SK-N-DZ (cell line): ENCODE data around the gene TOP3A.

Source experiments
- DNase-seq: peaks from one replicate; pipeline ENCODE4 v3.0.0-alpha.2; 2015; ENCODE audit warnings: low spot score

Gene TOP3A

DNA sequence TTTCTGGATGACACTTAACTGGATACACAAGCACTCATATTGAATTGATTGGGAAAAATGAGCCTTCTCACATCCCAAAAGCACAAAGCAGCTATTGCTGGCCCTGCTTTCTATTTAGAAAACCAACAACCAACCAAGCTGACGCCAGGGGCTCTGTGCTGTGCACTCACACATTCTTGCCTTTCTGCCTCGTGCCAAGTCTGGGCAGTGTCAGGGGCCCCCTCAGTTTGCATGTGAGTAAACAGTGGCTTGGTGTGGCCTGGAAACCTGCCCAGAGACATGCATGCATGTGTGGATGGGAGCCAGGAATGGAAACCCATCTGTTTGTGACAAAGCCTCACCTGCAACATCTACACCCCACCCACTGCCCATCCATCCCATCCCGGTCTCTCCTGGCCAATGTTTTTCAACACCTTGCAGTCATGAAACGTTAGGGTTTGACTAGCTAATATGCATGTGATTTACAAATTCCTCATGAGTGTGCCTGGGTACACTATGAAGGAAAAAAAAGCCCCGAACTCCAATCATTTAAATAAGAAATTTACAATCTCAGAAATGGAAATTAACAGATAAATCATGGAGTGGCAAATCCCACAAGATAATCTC lies 33.9 kb downstream of the TOP3A start:
- DNase-seq = no peak

DNA sequence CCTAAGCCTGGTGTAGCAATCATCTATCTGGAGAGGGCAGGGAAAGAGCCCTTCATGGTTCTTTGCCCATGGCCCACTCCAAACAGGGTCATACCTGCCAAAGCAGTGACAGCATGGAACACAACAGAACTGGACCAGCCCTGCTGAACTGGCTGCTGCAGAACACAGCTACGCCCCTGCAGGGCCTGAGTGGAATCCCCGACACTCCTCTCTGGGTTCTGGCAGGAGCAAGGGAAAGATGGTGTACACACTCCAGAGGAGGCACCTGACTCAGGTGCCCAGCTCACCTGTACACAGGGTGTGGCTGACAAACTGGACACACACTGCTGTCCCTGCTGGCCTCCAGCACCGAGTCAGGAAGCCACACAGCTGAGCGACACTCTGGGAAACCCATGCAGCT lies 34.5 kb downstream of the TOP3A start:
- DNase-seq = no peak

DNA sequence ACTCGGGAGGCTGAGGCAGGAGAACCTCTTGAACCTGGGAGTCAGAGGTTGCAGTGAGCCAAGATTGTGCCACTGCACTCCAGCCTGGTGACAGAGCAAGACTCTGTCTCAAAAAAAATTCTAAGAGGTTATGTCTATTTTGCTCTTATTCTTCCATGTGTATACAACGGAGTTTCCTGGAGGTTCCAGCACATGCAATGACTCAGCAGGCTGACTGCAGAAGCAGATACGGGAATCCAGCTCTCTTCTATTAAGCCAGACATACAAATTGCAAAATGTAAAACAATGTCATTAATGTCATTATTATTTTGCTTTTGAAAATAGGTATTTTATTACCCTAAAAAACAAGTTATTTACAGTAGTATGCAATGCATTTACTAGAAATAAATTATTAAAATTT lies 35.9 kb downstream of the TOP3A start:
- DNase-seq = no peak

DNA sequence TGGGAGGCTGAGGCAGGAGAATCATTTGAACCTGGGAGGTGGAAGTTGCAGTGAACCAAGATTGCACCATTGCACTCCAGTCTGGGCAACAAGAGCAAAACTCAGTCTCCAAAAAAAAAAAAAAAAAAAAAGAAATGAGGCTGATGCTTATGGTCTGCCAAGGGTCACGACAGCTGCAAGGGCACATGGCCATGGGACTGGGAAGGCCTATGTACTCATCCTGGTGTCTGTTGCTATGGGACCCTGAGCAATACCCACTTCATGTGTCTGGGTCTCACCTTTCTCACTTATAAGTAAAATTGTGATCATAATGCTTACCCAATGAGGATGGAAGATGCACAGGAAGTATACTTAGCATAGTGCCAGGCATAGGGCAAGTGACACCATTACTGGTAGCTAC lies 37.7 kb downstream of the TOP3A start:
- no peak for DNase-seq

DNA sequence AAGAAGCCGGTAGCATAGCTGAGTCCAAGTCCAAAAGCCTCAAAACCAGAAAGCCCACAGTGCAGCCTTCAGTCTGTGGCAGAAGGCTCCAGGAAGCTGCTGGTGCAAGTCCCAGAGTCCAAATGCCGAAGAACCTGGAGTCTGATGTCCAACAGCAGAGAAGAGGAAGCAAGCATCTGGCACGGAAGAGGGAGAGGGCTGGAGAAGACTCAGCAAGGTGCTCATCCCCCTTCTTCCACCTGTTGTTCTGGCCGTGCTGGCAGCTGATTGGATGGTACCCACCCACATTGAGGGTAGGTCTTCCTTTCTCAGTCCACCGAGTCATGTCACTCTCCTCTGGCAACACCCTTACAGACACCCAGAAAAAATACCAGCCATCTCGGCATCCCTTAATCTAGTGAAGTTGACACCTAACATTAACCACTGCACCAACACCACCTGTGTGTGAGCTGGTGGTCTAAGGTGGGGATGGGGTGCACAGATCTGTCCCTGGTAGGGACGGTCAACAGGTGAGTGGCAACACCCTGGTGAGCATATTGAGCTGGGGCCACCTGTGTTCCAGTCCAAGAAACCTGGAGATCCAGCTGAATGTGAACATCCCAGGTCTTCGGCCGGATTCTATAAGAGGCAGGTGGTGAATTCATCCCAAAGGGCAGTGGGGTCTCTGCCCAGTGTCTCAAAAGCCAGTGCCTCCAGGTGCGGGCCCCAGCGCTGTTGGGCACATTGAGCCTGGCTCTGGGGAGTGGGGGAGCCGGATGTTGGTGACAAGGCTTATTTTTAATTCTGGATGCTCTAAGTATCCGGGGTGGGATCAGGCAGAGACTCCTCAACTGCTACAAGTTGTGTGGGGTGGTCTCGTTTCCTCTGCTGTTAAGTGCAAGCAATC lies 44.5 kb downstream of the TOP3A start:
- DNase-seq = no peak

DNA sequence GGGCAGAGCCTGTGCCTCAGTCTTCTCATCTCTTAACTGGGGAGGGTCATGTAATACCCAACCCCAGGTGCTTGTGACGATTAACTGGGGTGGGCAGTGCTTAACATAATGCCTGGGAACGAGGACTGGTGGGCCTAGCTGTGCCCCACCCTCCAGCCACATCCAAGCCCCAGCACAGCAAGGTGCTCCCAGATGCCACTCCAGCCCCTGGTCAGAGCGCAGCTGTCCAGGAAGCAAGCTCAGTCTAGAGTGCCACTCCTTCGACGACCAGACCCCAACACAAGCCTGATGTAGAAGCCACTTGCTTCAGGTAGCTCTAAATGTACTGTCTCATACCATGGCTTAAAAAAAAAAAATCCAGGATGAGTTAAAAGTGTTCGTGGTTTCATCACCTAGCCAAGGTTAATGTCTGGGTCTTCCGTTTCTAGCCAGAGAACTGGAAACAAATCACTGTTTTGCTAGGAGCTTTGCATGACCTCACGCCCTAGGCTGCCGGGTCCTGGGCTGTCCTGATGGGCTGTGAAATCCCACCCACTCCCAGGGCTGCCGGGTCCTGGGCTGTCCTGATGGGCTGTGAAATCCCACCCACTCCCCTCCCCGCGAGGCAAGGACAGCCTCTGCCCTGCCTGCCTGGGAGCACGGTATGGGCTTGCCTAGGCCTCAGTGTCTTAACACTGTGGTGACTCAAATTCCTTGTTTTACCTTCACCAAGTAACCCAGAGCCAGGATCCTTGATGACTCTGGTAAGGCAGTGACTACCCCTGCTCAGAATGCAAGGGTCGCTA lies 46.7 kb downstream of the TOP3A start:
- DNase-seq = peak; percentile 53

DNA sequence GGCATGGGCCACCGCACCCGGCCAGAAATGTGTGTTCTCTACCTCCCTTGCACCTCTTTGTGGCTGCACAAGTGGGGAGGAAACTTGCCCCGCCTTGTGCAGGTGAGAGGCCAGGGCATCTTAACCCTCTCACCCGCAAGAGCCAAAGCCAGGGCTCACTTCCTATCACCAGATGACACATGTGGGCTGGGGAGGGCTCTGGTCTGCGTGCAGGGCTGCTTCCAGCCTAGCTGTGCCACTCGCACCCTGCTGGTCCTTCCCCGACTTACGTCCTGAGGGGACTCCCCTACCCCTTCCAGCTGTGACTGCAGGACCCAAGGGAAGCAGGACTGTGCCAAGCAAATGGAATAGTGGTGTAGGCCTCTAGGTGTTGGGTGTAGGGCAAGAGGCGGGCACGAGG lies 47.4 kb downstream of the TOP3A start:
- no peak for DNase-seq

DNA sequence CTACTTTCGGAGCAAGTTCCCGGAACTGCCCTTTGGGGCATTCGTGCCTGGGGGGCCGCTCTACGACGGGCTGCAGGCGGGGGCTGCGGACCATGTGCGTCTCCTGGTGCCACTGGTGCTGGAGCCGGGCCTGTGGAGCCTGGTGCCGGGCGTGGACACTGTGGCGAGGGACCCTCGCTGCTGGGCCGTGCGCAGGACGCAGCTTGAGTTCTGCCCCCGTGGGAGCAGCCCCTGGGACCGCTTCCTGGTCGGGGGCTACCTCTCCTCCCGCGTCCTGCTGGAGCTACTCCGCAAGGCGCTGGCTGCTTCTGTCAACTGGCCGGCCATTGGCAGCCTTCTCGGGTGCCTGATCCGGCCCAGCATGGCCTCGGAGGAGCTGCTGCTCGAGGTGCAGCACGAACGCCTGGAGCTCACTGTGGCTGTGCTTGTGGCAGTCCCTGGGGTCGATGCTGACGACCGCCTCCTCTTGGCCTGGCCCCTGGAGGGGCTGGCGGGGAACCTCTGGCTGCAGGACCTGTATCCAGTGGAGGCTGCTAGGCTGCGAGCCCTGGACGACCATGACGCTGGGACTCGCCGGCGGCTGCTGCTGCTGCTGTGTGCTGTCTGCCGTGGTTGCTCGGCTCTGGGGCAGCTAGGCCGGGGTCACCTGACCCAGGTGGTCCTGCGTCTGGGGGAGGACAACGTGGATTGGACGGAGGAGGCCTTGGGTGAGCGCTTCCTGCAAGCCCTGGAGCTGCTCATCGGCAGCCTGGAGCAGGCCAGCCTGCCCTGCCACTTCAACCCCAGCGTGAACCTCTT lies 50.7 kb downstream of the TOP3A start:
- DNase-seq = no peak

DNA sequence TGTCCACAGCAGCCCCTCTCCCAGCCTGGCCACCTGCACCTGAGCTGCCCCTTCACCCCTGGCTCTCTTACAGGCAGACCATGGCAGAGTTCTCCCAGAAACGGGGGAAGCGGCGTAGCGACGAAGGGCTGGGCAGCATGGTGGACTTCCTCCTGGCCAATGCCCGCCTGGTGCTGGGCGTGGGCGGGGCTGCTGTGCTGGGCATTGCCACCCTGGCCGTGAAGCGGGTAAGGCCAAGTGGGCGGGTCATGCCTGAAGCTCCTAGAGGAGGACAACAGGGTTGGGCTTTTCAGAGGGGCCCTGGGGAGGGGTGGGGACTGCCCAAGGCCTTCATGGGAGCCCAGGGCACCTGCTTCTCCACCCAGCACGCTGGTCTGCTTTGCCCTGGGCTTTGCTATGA lies 52.2 kb downstream of the TOP3A start:
- DNase-seq = no peak

DNA sequence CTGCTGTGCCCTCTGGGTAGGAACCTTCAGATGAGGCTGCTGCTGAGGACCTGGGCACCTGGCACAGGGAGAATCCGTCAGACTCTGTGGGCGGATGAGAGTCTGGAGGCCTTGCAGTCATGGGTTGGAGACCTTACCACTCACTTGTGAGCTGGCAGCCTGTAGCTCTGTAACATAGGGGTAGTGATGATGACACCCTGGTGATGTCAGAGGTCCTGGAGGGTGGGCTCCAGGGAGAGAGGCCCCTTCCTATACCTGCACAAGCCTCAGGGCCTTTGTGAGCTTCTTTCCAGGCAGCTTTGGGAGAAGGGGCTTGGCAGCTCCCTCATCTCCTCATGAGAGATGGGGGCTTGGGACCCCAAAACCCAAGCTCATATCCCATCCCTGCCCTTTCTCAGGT lies 52.7 kb downstream of the TOP3A start:
- no peak for DNase-seq

DNA sequence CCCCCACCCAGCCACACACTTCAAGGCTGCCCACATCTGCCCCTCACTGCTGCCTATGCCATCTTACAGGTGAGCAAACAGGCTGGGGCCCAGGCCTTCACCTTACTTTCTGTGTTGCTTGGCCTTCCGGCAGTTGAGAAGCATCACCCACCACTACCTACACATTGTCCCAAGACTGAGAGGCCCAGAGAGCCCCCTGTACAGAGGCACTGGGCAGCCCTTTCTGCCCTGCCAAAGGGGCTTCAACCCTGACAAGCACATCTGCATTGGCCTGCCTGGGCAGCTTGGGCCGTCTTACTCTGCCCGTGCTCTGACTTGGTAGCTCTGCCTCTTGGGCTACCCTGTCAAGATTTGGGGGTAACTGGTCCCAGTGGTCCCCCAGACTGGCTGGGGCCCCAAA lies 53.1 kb downstream of the TOP3A start:
- DNase-seq = no peak

DNA sequence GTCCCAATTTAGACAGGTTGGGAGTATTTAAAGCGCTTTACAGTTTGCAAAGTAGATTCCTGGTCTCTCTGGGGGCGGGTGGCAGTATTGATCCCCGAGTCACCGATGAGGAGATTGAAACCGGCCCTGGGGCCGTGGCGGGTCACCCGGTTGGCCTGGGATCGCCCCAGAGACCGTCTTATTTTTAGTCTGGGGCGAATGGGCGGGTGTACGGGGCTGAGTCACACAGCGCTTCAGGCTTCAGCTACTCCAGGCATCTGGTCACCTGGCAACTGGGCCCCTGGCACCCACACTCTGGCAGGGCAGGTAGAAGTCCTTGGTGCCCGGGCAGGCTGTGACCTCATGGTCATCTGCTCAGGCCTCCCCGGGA lies 53.7 kb downstream of the TOP3A start:
- no peak for DNase-seq

DNA sequence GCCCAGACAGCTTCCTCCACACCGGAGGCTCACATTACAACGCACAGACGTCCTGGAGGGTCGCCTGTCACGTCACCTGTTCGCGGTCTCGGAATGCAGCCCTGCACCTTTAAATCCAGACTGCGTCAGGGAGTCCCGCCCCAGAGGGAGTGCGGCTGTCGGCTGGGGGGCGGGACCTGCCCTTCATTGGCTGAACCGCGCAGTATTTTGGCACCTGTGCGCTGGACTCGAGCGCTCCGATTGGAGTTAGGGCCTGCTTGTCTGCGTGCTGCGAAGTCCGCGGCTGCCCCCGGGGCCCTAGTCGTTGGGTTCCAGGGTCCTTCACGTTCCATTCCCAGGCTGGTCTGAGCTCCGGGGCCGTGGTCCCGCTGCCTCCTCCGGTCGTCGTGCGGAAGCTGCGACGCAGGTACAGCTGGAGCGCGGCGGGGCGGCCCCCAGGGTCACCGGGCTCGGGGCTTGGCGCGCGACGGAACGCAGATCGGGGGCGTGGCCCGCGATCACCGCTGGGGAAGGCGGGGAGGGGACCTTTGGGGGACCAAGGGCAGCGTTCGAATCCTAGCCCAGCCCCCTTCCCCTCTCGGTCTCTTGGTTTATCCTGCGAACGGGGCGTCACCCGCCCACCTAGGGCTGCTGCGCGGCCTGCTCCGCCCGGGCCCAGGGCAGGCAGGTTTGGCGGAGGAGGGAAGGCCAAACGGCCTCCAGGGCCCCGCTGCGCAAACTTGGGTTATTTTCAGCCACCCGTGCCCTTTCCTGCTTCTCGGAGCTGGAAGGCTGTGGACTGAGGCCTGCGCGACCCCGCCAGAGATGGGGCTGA lies 54.3 kb downstream of the TOP3A start, which contains the start of gene MIEF2:
MIEF2 (plus strand) TSS at position 331 of the 814 bp plus-strand sequence. CDS start 2,059 bp downstream, outside the sequence.
- DNase-seq = peak; percentile 95

DNA sequence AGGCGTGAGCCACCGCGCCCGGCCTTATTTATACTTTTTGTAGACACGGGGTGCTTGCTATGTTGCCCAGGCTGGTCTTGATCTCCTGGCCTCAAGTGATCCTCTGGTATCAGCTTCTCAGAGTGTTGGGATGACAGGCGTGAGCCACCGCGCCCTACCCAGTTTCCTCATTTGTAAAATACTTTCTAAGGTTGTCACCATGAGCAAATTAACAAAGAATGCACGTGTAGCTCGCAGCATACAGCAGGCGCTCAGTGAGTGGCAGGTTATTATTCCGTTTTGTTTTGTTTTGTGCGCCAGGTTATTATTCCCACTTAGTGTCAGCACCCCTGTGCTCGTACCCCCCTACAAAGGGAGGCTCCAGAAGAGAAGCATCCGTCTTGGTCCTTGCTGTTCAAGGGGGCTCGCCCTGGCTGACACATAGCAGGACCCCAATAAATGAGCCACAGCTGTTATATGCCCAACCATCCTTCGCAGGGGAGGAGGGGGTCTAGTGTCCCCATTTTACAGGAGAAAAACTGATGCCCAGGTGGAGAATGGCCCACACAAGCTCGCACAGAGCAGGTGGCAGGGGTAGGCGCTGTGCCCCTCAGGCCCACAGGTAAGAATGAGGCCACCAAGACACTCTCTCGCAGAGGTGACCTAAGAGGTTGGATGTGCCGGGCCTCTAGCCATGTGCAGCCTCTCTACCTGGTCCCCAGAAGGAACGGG lies 55.0 kb downstream of the TOP3A start:
- DNase-seq = no peak

DNA sequence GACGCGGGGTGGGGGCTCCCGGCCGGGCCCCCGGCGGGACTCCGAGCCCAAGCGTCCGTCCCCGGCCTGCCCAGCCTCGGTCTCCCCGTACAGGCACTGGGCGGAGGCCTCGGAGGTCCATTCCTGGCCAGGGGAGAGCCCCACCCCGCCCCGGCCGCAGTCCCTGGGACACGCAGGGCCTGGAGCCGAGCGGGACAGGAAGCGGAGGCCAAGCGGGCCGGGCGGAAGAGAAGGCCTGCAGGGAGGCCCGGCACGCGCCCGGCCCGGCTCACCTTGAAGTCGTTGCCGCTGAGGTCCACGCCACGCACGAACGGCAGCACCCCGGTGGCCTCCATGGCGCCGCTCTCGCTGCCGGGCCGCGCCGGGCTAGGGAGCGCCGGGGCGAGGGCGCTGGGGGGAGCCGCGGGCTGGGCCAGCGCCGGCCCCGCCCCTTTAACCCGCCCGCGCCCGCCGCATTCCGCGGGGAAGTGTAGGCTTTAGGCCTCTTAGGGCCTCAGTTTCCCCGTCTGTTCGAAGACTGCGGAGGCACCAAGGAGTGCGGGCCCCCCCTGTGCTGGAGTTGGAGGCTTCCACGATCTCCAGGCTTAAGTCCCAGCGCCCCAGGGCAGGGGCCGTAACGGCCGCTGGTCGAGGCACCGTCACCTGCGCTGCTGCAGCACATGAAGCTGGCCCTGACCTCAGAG lies 56.3 kb downstream of the TOP3A start, which contains the start of gene FLII:
FLII (minus strand) TSS at position 383 of the 683 bp plus-strand sequence; CDS start at position 335, 48 bp downstream.
- no peak for DNase-seq

DNA sequence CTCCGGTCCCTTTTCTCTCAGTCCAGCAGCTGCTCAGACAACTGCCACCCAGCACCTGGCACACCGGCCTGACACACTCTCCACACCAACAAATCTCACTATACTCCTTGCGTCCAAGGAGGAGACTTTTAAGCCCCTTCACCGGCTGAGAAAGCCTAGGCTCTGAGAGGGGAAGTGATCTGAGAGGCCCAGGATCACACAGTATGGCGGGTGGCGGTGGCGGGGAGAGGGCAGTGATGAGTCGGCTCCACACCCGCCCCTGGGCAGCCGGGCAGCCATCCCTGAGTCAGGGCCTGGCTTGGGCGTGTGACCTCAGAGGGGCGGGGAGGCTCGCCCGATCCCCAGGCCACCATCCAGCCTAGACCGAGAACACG lies 56.8 kb downstream of the TOP3A start:
- peak; percentile 47 for DNase-seq

DNA sequence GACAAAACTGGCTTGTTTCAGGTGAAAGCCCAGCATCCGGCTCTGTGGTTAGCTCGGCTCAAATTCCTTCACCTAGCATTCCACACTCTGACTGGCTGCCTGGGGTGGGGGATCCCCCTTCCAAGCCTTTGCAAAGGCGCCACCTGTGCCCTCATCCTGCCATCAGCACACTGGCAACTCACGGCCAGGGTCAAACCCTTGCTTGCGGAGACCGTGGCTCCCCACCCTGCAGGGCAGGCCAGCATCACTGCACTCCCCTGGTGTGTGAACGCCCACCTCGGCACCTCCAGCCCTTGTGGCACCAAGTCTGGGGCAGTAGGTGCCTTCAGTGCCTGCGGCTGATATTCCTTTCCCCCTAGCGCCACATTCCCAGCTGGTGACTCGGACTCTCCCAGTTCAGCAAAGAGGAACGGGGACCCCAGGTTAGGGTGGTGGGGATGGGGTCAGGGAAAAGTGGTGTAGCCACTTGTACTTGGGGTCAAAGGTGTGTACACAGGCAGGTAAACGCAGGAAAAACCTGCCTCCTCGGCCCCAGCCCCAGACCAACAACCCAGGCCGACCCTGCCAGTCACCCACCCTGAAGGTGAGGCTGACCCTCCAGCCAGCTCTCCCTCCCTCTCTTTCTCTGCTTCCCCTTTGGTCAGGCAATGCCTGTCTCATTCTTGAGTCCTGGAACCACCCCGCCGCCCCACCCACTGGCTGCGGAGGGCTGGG lies 57.4 kb downstream of the TOP3A start:
- no peak for DNase-seq

DNA sequence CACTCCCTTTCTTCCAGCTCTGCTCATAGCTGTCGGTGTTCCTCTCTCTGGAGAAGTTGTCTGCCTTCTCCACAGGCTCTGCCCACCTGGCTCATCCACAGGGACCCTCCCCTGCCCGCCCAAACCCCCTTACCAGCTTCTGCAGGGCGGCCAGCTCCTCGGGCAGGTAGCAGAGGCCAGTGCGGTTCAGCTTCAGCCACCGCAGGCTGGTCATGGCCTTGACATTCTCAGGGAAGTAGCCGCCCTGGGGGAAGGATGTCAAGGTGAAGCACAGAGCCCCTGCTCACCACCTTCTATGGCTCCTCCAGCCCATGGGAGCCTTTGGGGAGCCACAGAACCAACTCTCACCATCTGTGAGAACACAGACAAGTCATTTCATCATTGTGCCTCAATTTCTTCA lies 58.0 kb downstream of the TOP3A start:
- DNase-seq = no peak

DNA sequence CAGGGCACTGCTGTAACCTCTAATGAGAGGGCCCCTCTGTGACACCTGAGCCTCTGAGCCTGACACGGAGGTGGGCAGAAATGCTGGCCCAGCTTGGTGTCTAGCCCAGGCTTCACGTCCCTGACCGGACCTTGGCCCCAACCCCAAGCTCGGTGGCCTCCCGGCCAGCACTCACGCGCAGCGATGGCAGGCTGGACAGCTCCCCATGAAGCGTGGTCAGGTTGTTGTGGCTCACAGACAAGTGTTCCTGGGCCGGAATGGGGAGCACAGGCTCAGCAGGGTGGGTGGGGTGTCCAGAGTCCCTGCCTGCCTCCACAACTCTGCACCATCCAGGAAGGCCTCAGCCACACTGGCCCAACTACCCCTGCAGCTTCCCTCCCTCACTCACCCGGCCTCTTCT lies 58.4 kb downstream of the TOP3A start:
- DNase-seq = no peak
